GM21619 (cell line): ENCODE results near the gene BCOR.

Experiments
- ATAC-seq: cut with Tn5 transposase; IDR thresholded peaks from one replicate; pipeline ENCODE4 v1.9.1; 2021; ENCODE audit not compliant: unreplicated experiment

BCOR gene

GRCh38 chrX:40097504-40098263 lies at the start of gene BCOR:
TSS of gene BCOR (minus strand) at chrX:40097958. CDS start at chrX:40077929, 20,029 bp downstream.
- ATAC-seq = no peak

GRCh38 chrX:40147126-40147952 lies 49.6 kb upstream of the BCOR start:
- no peak for ATAC-seq

- ATAC-seq = no peak
Observed at GRCh38 chrX:40146262-40147125, 48.7 kb upstream of the BCOR start.

- ATAC-seq = no peak
Observed at GRCh38 chrX:40145923-40146261, 48.1 kb upstream of the BCOR start.

GRCh38 chrX:40145001-40145922 lies 47.5 kb upstream of the BCOR start:
- no peak for ATAC-seq

- no peak for ATAC-seq
Observed at GRCh38 chrX:40144576-40144975, 46.8 kb upstream of the BCOR start.

GRCh38 chrX:40143987-40144386 lies 46.2 kb upstream of the BCOR start:
- no peak for ATAC-seq

- no peak for ATAC-seq
Observed at GRCh38 chrX:40143001-40143400, 45.2 kb upstream of the BCOR start.

- ATAC-seq = no peak
Observed at GRCh38 chrX:40142417-40142816, 44.7 kb upstream of the BCOR start.

GRCh38 chrX:40140706-40141499 lies 43.1 kb upstream of the BCOR start:
- no peak for ATAC-seq

- no peak for ATAC-seq
Observed at GRCh38 chrX:40132751-40133150, 35.0 kb upstream of the BCOR start.

GRCh38 chrX:40131654-40132337 lies 34.0 kb upstream of the BCOR start:
- no peak for ATAC-seq

GRCh38 chrX:40130207-40130606 lies 32.4 kb upstream of the BCOR start:
- ATAC-seq = no peak

GRCh38 chrX:40127052-40127451 lies 29.3 kb upstream of the BCOR start:
- ATAC-seq = no peak

GRCh38 chrX:40122487-40122886 lies 24.7 kb upstream of the BCOR start:
- ATAC-seq = no peak

GRCh38 chrX:40121618-40122017 lies 23.9 kb upstream of the BCOR start:
- ATAC-seq = no peak

- ATAC-seq = no peak
Observed at GRCh38 chrX:40120838-40121580, 23.3 kb upstream of the BCOR start.

GRCh38 chrX:40117715-40118285 lies 20.0 kb upstream of the BCOR start:
- no peak for ATAC-seq
